Esophagus squamous epithelium (tissue), 5 donors: ENCODE data around the gene LFNG. TPM values are rescaled to one million over a fixed set of nuclear protein-coding genes. Genes with fewer than 3 reads are reported as not detected.

Experiments used
- DNase-seq: peaks from one replicate; lab custom pipeline; 2025; lab: John Stamatoyannopoulos, UW
- H3K27ac ChIP-seq, 4 donors: fragments of 200-600 bp; sonication (generic); one replicate each; pipeline ENCODE4 v1.5.1; 2016 to 2019; ENCODE audit warnings: mild to moderate bottlenecking in 1 of 4
- H3K27me3 ChIP-seq, 4 donors: fragments of 200-600 bp; sonication (generic); 1 replicate in 3 of 4; 2 replicates in 1 of 4; pipeline versions ENCODE4 v1.5.1 to v1.6.0; 2017 to 2021; ENCODE audit warnings: antibody characterized with exemption in 1 of 4
- H3K36me3 ChIP-seq, 3 donors: fragments of 200-600 bp; sonication (generic); one replicate each; pipeline ENCODE4 v1.5.1; 2016 to 2019
- H3K4me1 ChIP-seq, 3 donors: fragments of 200-600 bp; sonication (generic); one replicate each; pipeline ENCODE4 v1.5.1; 2017 to 2019
- H3K4me3 ChIP-seq, 4 donors: fragments of 200-600 bp; sonication (generic); 1 replicate in 3 of 4; 2 replicates in 1 of 4; pipeline ENCODE4 v1.5.1; 2016 to 2019; ENCODE audit warnings: mild to moderate bottlenecking in 2 of 4, moderate library complexity in 1 of 4
- H3K9me3 ChIP-seq, 3 donors: fragments of 200-600 bp; sonication (generic); one replicate each; pipeline ENCODE4 v1.5.1; 2016 to 2019
- POLR2A ChIP-seq, 4 donors: fragments of 450-650 bp; IDR thresholded peaks; one replicate each; pipeline ENCODE4 v1.6.1; 2017; ENCODE audit warnings: antibody characterized with exemption in 4 of 4, mild to moderate bottlenecking in 4 of 4, moderate library complexity in 3 of 4
- WGBS, 2 donors: methylation state at CpG; one replicate each; pipeline ENCODE4 v1.1.5; 2018; 5-methylcytosine and 5-hydroxymethylcytosine counted together
- intact Hi-C: fragments of 100-400 bp; cut with DNase I; formaldehyde crosslinking; loops from one replicate; pipeline ENCODE4 v1.15.0; 2022
- total RNA-seq, 4 donors: library from RNA; depleted of rRNA; stranded (reverse); fragments of >200 nt; gene quantifications; one replicate each; pipeline ENCODE4 v1.1.0, GENCODE V29; 2016
- TF ChIP-seq, protein P1 (sequence below), 6 experiments: fragments of 450-650 bp in 4 of 6; fragments of 200-600 bp in 2 of 6; sonication (generic) in 2 of 6; IDR thresholded peaks; one replicate each; pipeline ENCODE4 v1.5.1; 2016 to 2019; ENCODE audit warnings: antibody characterized with exemption in 6 of 6, mild to moderate bottlenecking in 4 of 6, moderate library complexity in 4 of 6
- donor health status: DM: yes; HTN: yes; CAD: no.

LFNG gene
- total RNA-seq, 4 donors from 2014 or later = 6.1 to 17.2 (median 11.9) TPM

- no peak overlapping the region for H3K27ac ChIP-seq
- TF ChIP-seq POLR2A (IDR thresholded peaks at IDR 0.05) = no peak
- TF ChIP-seq, protein P1, sequence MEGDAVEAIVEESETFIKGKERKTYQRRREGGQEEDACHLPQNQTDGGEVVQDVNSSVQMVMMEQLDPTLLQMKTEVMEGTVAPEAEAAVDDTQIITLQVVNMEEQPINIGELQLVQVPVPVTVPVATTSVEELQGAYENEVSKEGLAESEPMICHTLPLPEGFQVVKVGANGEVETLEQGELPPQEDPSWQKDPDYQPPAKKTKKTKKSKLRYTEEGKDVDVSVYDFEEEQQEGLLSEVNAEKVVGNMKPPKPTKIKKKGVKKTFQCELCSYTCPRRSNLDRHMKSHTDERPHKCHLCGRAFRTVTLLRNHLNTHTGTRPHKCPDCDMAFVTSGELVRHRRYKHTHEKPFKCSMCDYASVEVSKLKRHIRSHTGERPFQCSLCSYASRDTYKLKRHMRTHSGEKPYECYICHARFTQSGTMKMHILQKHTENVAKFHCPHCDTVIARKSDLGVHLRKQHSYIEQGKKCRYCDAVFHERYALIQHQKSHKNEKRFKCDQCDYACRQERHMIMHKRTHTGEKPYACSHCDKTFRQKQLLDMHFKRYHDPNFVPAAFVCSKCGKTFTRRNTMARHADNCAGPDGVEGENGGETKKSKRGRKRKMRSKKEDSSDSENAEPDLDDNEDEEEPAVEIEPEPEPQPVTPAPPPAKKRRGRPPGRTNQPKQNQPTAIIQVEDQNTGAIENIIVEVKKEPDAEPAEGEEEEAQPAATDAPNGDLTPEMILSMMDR (IDR thresholded peaks at IDR 0.05) = peak in 4 of 6 experiments; percentile 5 to 41 (median 15)
- WGBS, 2 donors = 47 to 48% methylated on average over 11 to 12 of the region's 16 CpGs
- no peaks in the 10 kb centered on the region for H3K9me3 ChIP-seq
- H3K4me1 ChIP-seq = peaks cover 0 to 23% (median 0%) of the 10 kb centered on the region in 3 donors
- H3K36me3 ChIP-seq = peaks cover 0 to 26% (median 0%) of the 10 kb centered on the region in 3 donors
- H3K4me3 ChIP-seq = no peak overlapping the region
- intact Hi-C loops = no loop called here
- no peak for DNase-seq
- no peaks in the 10 kb centered on the region for H3K27me3 ChIP-seq
These were observed 48.2 kb downstream of the LFNG start for GRCh38 chr7:2567679-2568278.

DNA sequence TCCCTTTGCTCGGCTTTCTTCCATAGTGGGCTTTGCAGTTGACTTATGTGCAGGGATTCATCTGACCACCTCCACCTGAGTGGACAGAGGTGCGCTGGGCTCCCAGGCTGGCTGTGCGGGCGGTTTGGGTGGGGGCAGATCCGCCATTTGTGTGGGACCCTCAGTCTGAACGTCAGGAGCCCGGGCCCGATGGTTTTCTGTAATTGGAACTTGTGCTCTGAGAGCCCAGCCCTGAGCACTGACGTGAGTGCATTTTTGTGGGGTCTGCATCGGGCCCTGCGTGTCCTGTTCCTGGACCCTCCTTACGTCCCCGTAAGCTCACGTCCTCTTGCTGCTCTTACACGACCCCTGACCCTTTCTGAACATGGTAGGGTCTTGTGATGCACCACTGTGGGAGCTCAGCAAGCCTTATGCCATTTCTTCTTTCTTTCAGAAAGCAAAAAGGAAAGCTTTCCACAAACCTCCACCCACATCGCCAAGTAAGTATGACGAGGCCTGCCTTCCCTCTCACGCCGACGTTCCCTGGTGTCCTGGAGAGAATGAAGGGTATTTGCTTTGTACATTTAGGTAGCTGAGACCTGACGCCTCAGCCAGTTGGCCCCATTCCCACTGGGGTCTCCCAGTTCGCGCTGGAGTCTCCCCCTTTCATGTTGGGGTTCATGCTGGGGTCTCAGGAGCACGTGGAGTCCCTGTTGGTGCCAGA lies 49.1 kb downstream of the LFNG start:
- H3K9me3 ChIP-seq = no peaks in the 10 kb centered on the region
- intact Hi-C loops = no loop called here
- no peak overlapping the region for H3K4me3 ChIP-seq
- WGBS, 2 donors = 89 to 92% methylated on average over 20 to 23 of the region's 24 CpGs
- H3K4me1 ChIP-seq = peaks cover 0 to 24% (median 0%) of the 10 kb centered on the region in 3 donors
- H3K36me3 ChIP-seq = peaks cover 0 to 35% (median 0%) of the 10 kb centered on the region in 3 donors
- H3K27ac ChIP-seq = no peak overlapping the region
- no peaks in the 10 kb centered on the region for H3K27me3 ChIP-seq
- no peak for DNase-seq
- TF ChIP-seq POLR2A (IDR thresholded peaks at IDR 0.05) = no peak
- TF ChIP-seq, protein P1 (IDR thresholded peaks at IDR 0.05) = no peak

GRCh38 chr7:2569421-2569820 lies 49.8 kb downstream of the LFNG start:
- no peak overlapping the region for H3K27ac ChIP-seq
- peaks cover 0 to 42% (median 0%) of the 10 kb centered on the region in 3 donors for H3K36me3 ChIP-seq
- TF ChIP-seq POLR2A (IDR thresholded peaks at IDR 0.05) = no peak
- TF ChIP-seq, protein P1 (IDR thresholded peaks at IDR 0.05) = no peak
- H3K4me3 ChIP-seq = no peak overlapping the region
- H3K4me1 ChIP-seq = peaks cover 0 to 24% (median 0%) of the 10 kb centered on the region in 3 donors
- intact Hi-C loops = no loop called here
- 94 to 98% methylated on average over 9 to 12 of the region's 14 CpGs for WGBS, 2 donors
- no peaks in the 10 kb centered on the region for H3K27me3 ChIP-seq
- no peaks in the 10 kb centered on the region for H3K9me3 ChIP-seq
- no peak for DNase-seq

DNA sequence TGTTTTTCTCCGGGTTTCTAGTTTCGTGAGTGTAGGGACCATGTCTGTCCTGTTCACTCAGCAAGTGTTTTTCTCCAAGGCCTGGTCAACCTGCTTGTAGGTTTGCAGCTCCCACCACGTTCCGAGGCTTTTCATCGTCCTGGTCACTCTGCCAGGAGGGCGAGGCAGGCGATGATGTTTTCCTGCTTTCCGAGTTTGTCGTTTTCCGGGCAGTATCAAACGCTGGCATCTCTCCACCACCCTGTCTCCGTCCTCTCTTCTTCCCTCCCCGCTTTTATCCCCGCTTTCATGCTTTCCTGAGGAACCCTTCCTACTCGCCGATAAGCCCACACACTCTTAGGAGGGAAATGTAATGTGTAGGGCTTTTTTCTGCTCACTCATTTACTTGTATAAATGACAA lies 50.4 kb downstream of the LFNG start:
- intact Hi-C loops = no loop called here
- no peaks in the 10 kb centered on the region for H3K27me3 ChIP-seq
- 79 to 82% methylated on average over 16 of the region's 16 CpGs for WGBS, 2 donors
- no peak for TF ChIP-seq POLR2A (IDR thresholded peaks at IDR 0.05)
- TF ChIP-seq, protein P1 (IDR thresholded peaks at IDR 0.05) = no peak
- H3K4me1 ChIP-seq = peaks cover 0 to 24% (median 0%) of the 10 kb centered on the region in 3 donors
- peaks cover 0 to 48% (median 0%) of the 10 kb centered on the region in 3 donors for H3K36me3 ChIP-seq
- DNase-seq = no peak
- no peak overlapping the region for H3K4me3 ChIP-seq
- H3K27ac ChIP-seq = no peak overlapping the region
- H3K9me3 ChIP-seq = no peaks in the 10 kb centered on the region

GRCh38 chr7:2571409-2571808 lies 51.8 kb downstream of the LFNG start:
- WGBS, 2 donors = 94 to 95% methylated on average over 12 to 15 of the region's 15 CpGs
- H3K4me3 ChIP-seq = no peak overlapping the region
- peaks cover 0 to 62% (median 0%) of the 10 kb centered on the region in 3 donors for H3K36me3 ChIP-seq
- DNase-seq = no peak
- intact Hi-C loops = no loop called here
- H3K9me3 ChIP-seq = no peaks in the 10 kb centered on the region
- peaks cover 0 to 24% (median 0%) of the 10 kb centered on the region in 3 donors for H3K4me1 ChIP-seq
- TF ChIP-seq, protein P1 (IDR thresholded peaks at IDR 0.05) = no peak
- TF ChIP-seq POLR2A (IDR thresholded peaks at IDR 0.05) = no peak
- no peak overlapping the region for H3K27ac ChIP-seq
- no peaks in the 10 kb centered on the region for H3K27me3 ChIP-seq
